Measurements from ENCODE around the gene PAWR.

DNA sequence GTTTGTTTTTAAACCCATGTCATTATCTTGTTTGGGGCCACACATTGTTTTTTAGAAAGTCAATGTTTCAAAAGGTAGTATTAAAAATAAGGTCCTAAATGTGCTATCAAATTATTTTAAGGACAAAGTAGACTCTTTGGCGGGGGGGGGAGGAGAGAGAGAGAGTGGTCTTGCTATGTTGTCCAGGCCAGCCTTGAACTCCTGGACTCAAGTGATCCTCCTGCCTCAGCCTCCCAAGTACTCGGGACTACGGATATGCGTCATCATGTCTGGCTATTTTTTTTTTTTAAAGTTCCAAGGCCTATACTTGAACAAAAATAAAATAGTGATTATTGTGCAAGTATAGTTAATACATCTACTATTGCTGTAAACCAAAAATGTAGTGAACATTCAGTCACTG, 26.2 kb downstream of the PAWR start:
- TF ChIP-seq MYC (IDR thresholded peaks at IDR 0.05; ENCODE audit: low read depth, low read length) (no peak), POLR2A (IDR thresholded peaks at IDR 0.05; ENCODE audit: extremely low read depth, insufficient read length) (no peak)
- TF ChIP-seq, protein P1, sequence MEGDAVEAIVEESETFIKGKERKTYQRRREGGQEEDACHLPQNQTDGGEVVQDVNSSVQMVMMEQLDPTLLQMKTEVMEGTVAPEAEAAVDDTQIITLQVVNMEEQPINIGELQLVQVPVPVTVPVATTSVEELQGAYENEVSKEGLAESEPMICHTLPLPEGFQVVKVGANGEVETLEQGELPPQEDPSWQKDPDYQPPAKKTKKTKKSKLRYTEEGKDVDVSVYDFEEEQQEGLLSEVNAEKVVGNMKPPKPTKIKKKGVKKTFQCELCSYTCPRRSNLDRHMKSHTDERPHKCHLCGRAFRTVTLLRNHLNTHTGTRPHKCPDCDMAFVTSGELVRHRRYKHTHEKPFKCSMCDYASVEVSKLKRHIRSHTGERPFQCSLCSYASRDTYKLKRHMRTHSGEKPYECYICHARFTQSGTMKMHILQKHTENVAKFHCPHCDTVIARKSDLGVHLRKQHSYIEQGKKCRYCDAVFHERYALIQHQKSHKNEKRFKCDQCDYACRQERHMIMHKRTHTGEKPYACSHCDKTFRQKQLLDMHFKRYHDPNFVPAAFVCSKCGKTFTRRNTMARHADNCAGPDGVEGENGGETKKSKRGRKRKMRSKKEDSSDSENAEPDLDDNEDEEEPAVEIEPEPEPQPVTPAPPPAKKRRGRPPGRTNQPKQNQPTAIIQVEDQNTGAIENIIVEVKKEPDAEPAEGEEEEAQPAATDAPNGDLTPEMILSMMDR (IDR thresholded peaks at IDR 0.05; ENCODE audit: low read depth, low read length) = no peak

Data from NB4 (cell line).